K562 (cell line): ENCODE results near the gene RNASE2. TPM values are rescaled to one million over a fixed set of nuclear protein-coding genes. Genes with fewer than 3 reads are reported as not detected.

Source experiments
- ARID2 ChIP-seq: fragments of 450-650 bp; IDR thresholded peaks from 2 replicates; pipeline ENCODE4 v1.6.1; 2017; ENCODE audit warnings: antibody characterized with exemption, mild to moderate bottlenecking
- ARID3A ChIP-seq: IDR thresholded peaks from 2 replicates; pipeline ENCODE4 v1.6.1; 2012; ENCODE audit warnings: low read depth, low read length, improper control_type of control experiment, borderline replicate concordance
- ARID4B ChIP-seq: sonication (generic); formaldehyde crosslinking; IDR thresholded peaks from 2 replicates; pipeline ENCODE4 v1.8.0; 2022; ENCODE audit warnings: mild to moderate bottlenecking, missing genetic modification reagents
- HMGXB4 ChIP-seq: sonication (generic); formaldehyde crosslinking; IDR thresholded peaks from 2 replicates; pipeline ENCODE4 v1.8.1; 2023; ENCODE audit warnings: mild to moderate bottlenecking, missing genetic modification reagents
- MAFK ChIP-seq: IDR thresholded peaks from 2 replicates; pipeline ENCODE4 v1.6.1; 2011; ENCODE audit warnings: low read length, improper control_type of control experiment
- NFE2 ChIP-seq: IDR thresholded peaks from 2 replicates; pipeline ENCODE4 v1.6.1; 2014; ENCODE audit warnings: antibody characterized with exemption, low read depth
- NUFIP1 ChIP-seq: fragments of 450-650 bp; IDR thresholded peaks from 2 replicates; pipeline ENCODE4 v1.6.1; 2018; ENCODE audit not compliant: partially characterized antibody
- SMAD1 ChIP-seq: fragments of 150-350 bp; IDR thresholded peaks from 2 replicates; pipeline ENCODE4 v1.6.1; 2014; ENCODE audit warnings: low read length, low read depth; ENCODE audit not compliant: partially characterized antibody
- TCF15 ChIP-seq: fragments of 250-450 bp; sonication (Bioruptor Pico); IDR thresholded peaks from 2 replicates; pipeline ENCODE4 v1.8.0; 2022; ENCODE audit warnings: moderate library complexity, mild to moderate bottlenecking, inconsistent platforms
- ZNF3 ChIP-seq: fragments of 250-450 bp; sonication (Bioruptor Pico); IDR thresholded peaks from 2 replicates; pipeline ENCODE4 v1.5.0; 2021; ENCODE audit warnings: mild to moderate bottlenecking, moderate library complexity
- polyA plus RNA-seq, 8 experiments: library from polyadenylated mRNA; depleted of rRNA in 4 of 8; stranded (reverse) in 5 of 8; unstranded in 3 of 8; fragments of >200 nt; fragmentation: Nextera tagmentation in 2 of 8; fragmentation: Illumina TruSeq in 1 of 8; extraction: Ambion mirVana in 2 of 8; extraction: Trizol in 1 of 8; gene quantifications; 2 replicates each; pipeline versions ENCODE4 v1.2.1 to v1.2.3, GENCODE V29; 2011 to 2014; ENCODE audit warnings: inconsistent platforms in 1 of 8, missing spikeins in 1 of 8
- total RNA-seq, 7 experiments: library from RNA; depleted of rRNA in 6 of 7; stranded (reverse); fragments of >200 nt in 6 of 7; fragmentation: Illumina TruSeq in 2 of 7; extraction: Trizol in 2 of 7; gene quantifications; 2 replicates each; pipeline versions ENCODE4 v1.2.1 to v1.2.3, GENCODE V29; 2011 to 2021; ENCODE audit warnings: low replicate concordance in 1 of 7
- TF ChIP-seq, protein P1 (sequence below), 3 experiments: fragments of 200-800 bp in 1 of 3; fragments of 250-450 bp in 1 of 3; fragments of 450-650 bp in 1 of 3; sonication (Bioruptor Pico) in 1 of 3; sonication (Bioruptor generic) in 1 of 3; formaldehyde crosslinking in 1 of 3; IDR thresholded peaks; 2 replicates each; pipeline versions ENCODE4 v1.6.1 to v1.8.0; 2016 to 2022; ENCODE audit warnings: mild to moderate bottlenecking in 2 of 3, missing genetic modification characterization in 2 of 3, missing compliant biosample characterization in 1 of 3, moderate library complexity in 1 of 3

The RNASE2 gene
- total and polyA plus RNA-seq, 9 of the 15 experiments (the other 6 are each of a cell fraction or from before 2014, with no cell fraction given), result not detected

- TF ChIP-seq NFE2 (no peak), SMAD1 (no peak), ARID4B (CRISPR knock-in tag) (no peak), NUFIP1 (no peak), ARID3A (no peak), HMGXB4 (CRISPR knock-in tag) (no peak), ARID2 (no peak), TCF15 (CRISPR knock-in tag) (no peak), ZNF3 (CRISPR knock-in tag) (no peak), MAFK (no peak)
- TF ChIP-seq, protein P1, sequence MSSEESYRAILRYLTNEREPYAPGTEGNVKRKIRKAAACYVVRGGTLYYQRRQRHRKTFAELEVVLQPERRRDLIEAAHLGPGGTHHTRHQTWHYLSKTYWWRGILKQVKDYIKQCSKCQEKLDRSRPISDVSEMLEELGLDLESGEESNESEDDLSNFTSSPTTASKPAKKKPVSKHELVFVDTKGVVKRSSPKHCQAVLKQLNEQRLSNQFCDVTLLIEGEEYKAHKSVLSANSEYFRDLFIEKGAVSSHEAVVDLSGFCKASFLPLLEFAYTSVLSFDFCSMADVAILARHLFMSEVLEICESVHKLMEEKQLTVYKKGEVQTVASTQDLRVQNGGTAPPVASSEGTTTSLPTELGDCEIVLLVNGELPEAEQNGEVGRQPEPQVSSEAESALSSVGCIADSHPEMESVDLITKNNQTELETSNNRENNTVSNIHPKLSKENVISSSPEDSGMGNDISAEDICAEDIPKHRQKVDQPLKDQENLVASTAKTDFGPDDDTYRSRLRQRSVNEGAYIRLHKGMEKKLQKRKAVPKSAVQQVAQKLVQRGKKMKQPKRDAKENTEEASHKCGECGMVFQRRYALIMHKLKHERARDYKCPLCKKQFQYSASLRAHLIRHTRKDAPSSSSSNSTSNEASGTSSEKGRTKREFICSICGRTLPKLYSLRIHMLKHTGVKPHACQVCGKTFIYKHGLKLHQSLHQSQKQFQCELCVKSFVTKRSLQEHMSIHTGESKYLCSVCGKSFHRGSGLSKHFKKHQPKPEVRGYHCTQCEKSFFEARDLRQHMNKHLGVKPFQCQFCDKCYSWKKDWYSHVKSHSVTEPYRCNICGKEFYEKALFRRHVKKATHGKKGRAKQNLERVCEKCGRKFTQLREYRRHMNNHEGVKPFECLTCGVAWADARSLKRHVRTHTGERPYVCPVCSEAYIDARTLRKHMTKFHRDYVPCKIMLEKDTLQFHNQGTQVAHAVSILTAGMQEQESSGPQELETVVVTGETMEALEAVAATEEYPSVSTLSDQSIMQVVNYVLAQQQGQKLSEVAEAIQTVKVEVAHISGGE (CRISPR knock-in tag; IDR thresholded peaks at IDR 0.05), result no peak
These were observed 45.9 kb downstream of the RNASE2 start (continued) for GRCh38 chr14:21001218-21001617.
